ENCODE measurements around the gene SNX7. TPM values are rescaled to one million over a fixed set of nuclear protein-coding genes. Genes with fewer than 3 reads are reported as not detected.

The SNX7 gene
- total and polyA plus RNA-seq, 2 donors (not counting 1 experiment from before 2014, with no cell fraction given), result not detected

- H3K4me3 ChIP-seq (ENCODE audit: control extremely low read depth in 1 of 5, extremely low read depth in 1 of 5, insufficient read depth in 1 of 5, low read depth in 2 of 5, low read length in 4 of 5), result no peak overlapping the region
- intact Hi-C loops (cut with micrococcal nuclease), result no loop called here
- H3K27ac Mint-ChIP-seq, result no peak overlapping the region
- H3K79me2 ChIP-seq (ENCODE audit: control insufficient read depth, insufficient read depth, low read length), result no peaks in the 10 kb centered on the region
- H3K4me2 ChIP-seq (replicated peaks; ENCODE audit: low read depth, low read length, poor library complexity, severe bottlenecking), result no peak overlapping the region
- no peaks in the 10 kb centered on the region for H4K20me1 ChIP-seq (ENCODE audit: control insufficient read depth, insufficient read depth, low read length, poor library complexity, severe bottlenecking)
- no peak overlapping the region for H3K4me3 Mint-ChIP-seq
- no peaks in the 10 kb centered on the region for H3K27me3 ChIP-seq (replicated peaks in 1 of 4; ENCODE audit: control extremely low read depth in 1 of 4, control insufficient read depth in 3 of 4, insufficient read depth in 4 of 4, low read length in 3 of 4)
- H3K36me3 ChIP-seq (replicated peaks in 1 of 2; ENCODE audit: control extremely low read depth in 1 of 2, control insufficient read depth in 1 of 2, extremely low read depth in 1 of 2, insufficient read depth in 2 of 2, low read length in 1 of 2), result no peaks in the 10 kb centered on the region
- TF ChIP-seq EZH2 (IDR thresholded peaks at IDR 0.05; ENCODE audit: borderline replicate concordance, insufficient read depth, low read depth, low read length, poor library complexity, severe bottlenecking), result no peak
- no peak for TF ChIP-seq CTCF (IDR thresholded peaks at IDR 0.05)
- no peaks in the 10 kb centered on the region for H3K27me3 Mint-ChIP-seq
- H3K4me1 ChIP-seq (ENCODE audit: control insufficient read depth in 2 of 2, insufficient read depth in 2 of 2, low read length in 2 of 2), result no peaks in the 10 kb centered on the region
- H2AFZ ChIP-seq (ENCODE audit: insufficient read depth, low read depth, low read length, poor library complexity, severe bottlenecking), result no peak overlapping the region
- WGBS (ENCODE audit: insufficient coverage), result no CpG with 5 or more reads among the region's 5 CpGs
- H3K9me3 Mint-ChIP-seq (ENCODE audit: insufficient read depth), result no peaks in the 10 kb centered on the region
- DNase-seq (no peak), ATAC-seq (ENCODE audit: low read depth) (no peak)
- CTCF ChIA-PET, result no interaction called here
- no peak overlapping the region for H3K9ac ChIP-seq (ENCODE audit: low read length)
- H3K9me3 ChIP-seq (ENCODE audit: control extremely low read depth in 1 of 3, control insufficient read depth in 2 of 3, insufficient read depth in 1 of 3, low read length in 2 of 3), result no peaks in the 10 kb centered on the region
- H3K4me1 Mint-ChIP-seq, result no peaks in the 10 kb centered on the region
- POLR2A ChIA-PET, result no interaction called here
- H3K27ac ChIP-seq (ENCODE audit: low read length in 2 of 2), result no peak overlapping the region
Measured at GRCh38 chr1:98675282-98675681, 13.8 kb downstream of the SNX7 start.

DNA sequence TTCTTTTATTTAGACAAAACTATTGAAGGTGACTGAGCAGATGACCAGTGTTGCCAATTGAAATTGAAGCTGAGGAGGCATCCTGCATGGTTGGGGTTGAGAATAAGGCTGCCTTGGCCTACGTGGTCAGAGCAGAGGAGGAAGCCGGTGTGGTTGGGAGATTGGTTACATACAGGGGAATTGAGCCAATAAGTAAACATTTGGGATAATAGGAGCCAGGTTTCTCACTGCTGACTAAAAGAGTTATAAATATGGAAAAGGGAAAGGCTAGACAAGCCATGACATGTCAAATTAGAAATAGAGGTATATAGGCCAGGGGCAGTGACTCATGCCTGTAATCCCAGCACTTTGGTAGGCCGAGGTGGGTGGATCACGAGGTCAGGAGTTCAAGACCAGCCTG lies 15.8 kb downstream of the SNX7 start:
- ChIA-PET POLR2A (no interaction called here), CTCF (no interaction called here)
- H3K9me3 ChIP-seq (ENCODE audit: control extremely low read depth in 1 of 3, control insufficient read depth in 2 of 3, insufficient read depth in 1 of 3, low read length in 2 of 3), result no peaks in the 10 kb centered on the region
- no peak overlapping the region for H3K27ac ChIP-seq (ENCODE audit: low read length in 2 of 2)
- Mint-ChIP-seq H3K4me3 (no peak overlapping the region), H3K4me1 (no peaks in the 10 kb centered on the region), H3K9me3 (ENCODE audit: insufficient read depth) (peaks cover 2% of the 10 kb centered on the region), H3K27ac (no peak overlapping the region), H3K27me3 (no peaks in the 10 kb centered on the region)
- H3K4me2 ChIP-seq (replicated peaks; ENCODE audit: low read depth, low read length, poor library complexity, severe bottlenecking), result no peak overlapping the region
- DNase-seq, result no peak
- H4K20me1 ChIP-seq (ENCODE audit: control insufficient read depth, insufficient read depth, low read length, poor library complexity, severe bottlenecking), result no peaks in the 10 kb centered on the region
- 93% methylated on average over 2 of the region's 4 CpGs for WGBS (ENCODE audit: insufficient coverage)
- H3K9ac ChIP-seq (ENCODE audit: low read length), result no peak overlapping the region
- no peaks in the 10 kb centered on the region for H3K36me3 ChIP-seq (replicated peaks in 1 of 2; ENCODE audit: control extremely low read depth in 1 of 2, control insufficient read depth in 1 of 2, extremely low read depth in 1 of 2, insufficient read depth in 2 of 2, low read length in 1 of 2)
- TF ChIP-seq EZH2 (IDR thresholded peaks at IDR 0.05; ENCODE audit: borderline replicate concordance, insufficient read depth, low read depth, low read length, poor library complexity, severe bottlenecking) (no peak), CTCF (IDR thresholded peaks at IDR 0.05) (no peak)
- no peaks in the 10 kb centered on the region for H3K79me2 ChIP-seq (ENCODE audit: control insufficient read depth, insufficient read depth, low read length)
- no peaks in the 10 kb centered on the region for H3K4me1 ChIP-seq (ENCODE audit: control insufficient read depth in 2 of 2, insufficient read depth in 2 of 2, low read length in 2 of 2)
- H3K4me3 ChIP-seq (ENCODE audit: control extremely low read depth in 1 of 5, extremely low read depth in 1 of 5, insufficient read depth in 1 of 5, low read depth in 2 of 5, low read length in 4 of 5), result no peak overlapping the region
- no peaks in the 10 kb centered on the region for H3K27me3 ChIP-seq (replicated peaks in 1 of 4; ENCODE audit: control extremely low read depth in 1 of 4, control insufficient read depth in 3 of 4, insufficient read depth in 4 of 4, low read length in 3 of 4)
- no peak for ATAC-seq (ENCODE audit: low read depth)
- no peak overlapping the region for H2AFZ ChIP-seq (ENCODE audit: insufficient read depth, low read depth, low read length, poor library complexity, severe bottlenecking)
- intact Hi-C loops (cut with micrococcal nuclease), result no loop called here
